Activated CD4-positive, alpha-beta memory T cell treated with anti-CD3 and anti-CD28 coated beads for 36 hours (primary cell): ENCODE results near the gene TBX15. TPM values are rescaled to one million over a fixed set of nuclear protein-coding genes. Genes with fewer than 3 reads are reported as not detected.
A peak's percentile ranks its signal among the peaks of the same experiment; 100 is the strongest.

Experiments
- CTCF ChIA-PET: fragments of 350-600 bp; sonication (Branson Sonifier 250); formaldehyde crosslinking; loops from one replicate; lab custom pipeline; 2021; ENCODE audit warnings: antibody characterized with exemption, inconsistent platforms; lab: Charles Lee
- POLR2A ChIA-PET: fragments of 350-600 bp; sonication (Branson Sonifier 250); formaldehyde crosslinking; loops from one replicate; lab custom pipeline; 2021; ENCODE audit warnings: antibody characterized with exemption; lab: Charles Lee
- DNase-seq: peaks from one replicate; pipeline ENCODE4 v3.0.0-alpha.2; 2020
- H3K27ac Mint-ChIP-seq: one replicate; pipeline ENCODE4 v1.8.0; 2021; ENCODE audit warnings: mixed read lengths
- H3K27me3 Mint-ChIP-seq: one replicate; pipeline ENCODE4 v1.8.0; 2021; ENCODE audit warnings: mixed read lengths
- H3K36me3 Mint-ChIP-seq: one replicate; pipeline ENCODE4 v1.8.0; 2021; ENCODE audit warnings: mixed read lengths
- H3K4me1 Mint-ChIP-seq: one replicate; pipeline ENCODE4 v1.8.0; 2021; ENCODE audit warnings: low read depth, mixed read lengths
- H3K4me3 Mint-ChIP-seq: one replicate; pipeline ENCODE4 v1.8.0; 2021; ENCODE audit warnings: mild to moderate bottlenecking, mixed read lengths
- H3K9me3 Mint-ChIP-seq: one replicate; pipeline ENCODE4 v1.8.0; 2021; ENCODE audit warnings: mixed read lengths
- intact Hi-C: fragments of 100-400 bp; cut with micrococcal nuclease; formaldehyde crosslinking; loops from one replicate; pipeline ENCODE4 v1.15.1; 2023
- total RNA-seq, 2 experiments: library from RNA; stranded (reverse); gene quantifications; one replicate each; pipeline ENCODE4 v1.2.3, GENCODE V29; 2021

Gene TBX15
- total RNA-seq, 2 experiments from 2014 or later: not detected

DNA sequence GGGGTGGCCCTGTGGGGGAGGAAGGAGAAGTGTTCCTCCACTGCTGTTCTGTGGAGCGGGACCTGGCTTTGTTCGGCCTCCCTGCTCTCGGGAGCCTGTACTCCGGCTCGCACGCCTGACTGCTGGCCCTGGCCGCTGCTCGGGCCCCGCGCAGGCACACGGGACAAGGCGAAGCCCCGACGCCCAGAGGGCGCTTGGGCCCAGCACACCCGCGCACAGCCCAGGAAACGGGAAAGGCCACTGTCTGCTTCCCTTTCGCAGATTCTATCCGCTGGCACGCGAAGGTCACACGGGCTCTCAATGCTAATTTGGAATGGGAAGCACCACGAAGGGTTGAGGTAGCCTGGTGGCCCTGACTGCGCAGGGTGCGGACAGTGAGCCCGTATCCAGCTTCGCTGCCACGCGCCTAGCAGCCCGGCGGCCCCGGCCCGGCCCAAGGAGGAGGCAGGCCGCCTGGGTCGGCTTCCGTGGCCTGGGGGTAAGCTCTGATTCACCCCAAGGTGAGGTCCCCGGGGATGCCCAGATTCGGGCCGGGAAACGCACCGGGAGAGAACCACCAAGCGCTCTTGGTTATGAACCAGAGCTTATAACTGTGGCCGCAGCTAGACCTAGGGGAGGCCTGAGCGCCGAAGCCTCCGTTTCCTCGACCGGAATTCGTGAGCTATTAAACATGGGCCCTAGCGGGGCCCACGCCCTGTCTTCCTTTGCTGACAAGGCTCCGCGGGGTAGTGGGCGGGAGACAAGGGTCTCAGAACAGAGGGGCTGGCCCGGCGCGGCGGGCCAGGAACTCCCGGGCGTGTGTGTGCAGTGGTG, 19.7 kb upstream of the TBX15 start:
- H3K27me3 Mint-ChIP-seq: peaks cover 72% of the 10 kb centered on the region
- ChIA-PET CTCF (interaction anchor here (0.6 to 1.8 kb wide), 6 partner anchors 8 to 856 kb away, joined by 3 to 5 read pairs (median 3); no protein-coding TSS in a partner anchor), POLR2A (interaction anchor here (1.2 kb wide), 1 partner anchor 133 kb away, joined by 5 read pairs; the partner anchor contains the start of gene WARS2)
- peaks cover 14% of the 10 kb centered on the region for H3K4me1 Mint-ChIP-seq
- peaks cover 18% of the 10 kb centered on the region for H3K36me3 Mint-ChIP-seq
- no peak overlapping the region for H3K27ac Mint-ChIP-seq
- no peak for DNase-seq
- H3K9me3 Mint-ChIP-seq: peaks cover 16% of the 10 kb centered on the region
- intact Hi-C loops: loop anchor here (2.0 kb wide), 1 partner anchor 25 kb away; no protein-coding TSS in a partner anchor
- peak overlapping the region; percentile 30 for H3K4me3 Mint-ChIP-seq

DNA sequence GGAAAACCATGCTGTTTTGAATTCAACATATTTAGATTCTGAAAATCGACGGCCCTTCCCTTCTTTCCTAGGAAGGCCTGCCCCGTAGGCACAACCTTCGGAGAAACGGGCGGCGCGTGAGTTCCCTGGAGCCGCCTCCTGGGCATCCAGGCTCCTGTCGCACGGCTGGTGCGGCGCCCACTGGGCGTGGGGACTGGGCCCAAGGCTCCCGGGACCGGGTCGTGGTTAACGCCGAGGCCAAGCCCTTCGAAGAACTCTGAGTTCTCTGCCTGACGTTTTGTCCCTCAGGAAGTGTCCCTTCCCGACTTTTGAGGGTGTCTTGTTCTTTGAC, 19.2 kb upstream of the TBX15 start:
- intact Hi-C loops: loop anchor here (2.0 kb wide), 1 partner anchor 25 kb away; no protein-coding TSS in a partner anchor
- Mint-ChIP-seq H3K27ac (no peak overlapping the region), H3K4me1 (peaks cover 15% of the 10 kb centered on the region), H3K36me3 (peaks cover 14% of the 10 kb centered on the region), H3K27me3 (peaks cover 76% of the 10 kb centered on the region), H3K4me3 (no peak overlapping the region), H3K9me3 (peaks cover 15% of the 10 kb centered on the region)
- ChIA-PET CTCF (no interaction called here), POLR2A (no interaction called here)
- no peak for DNase-seq

DNA sequence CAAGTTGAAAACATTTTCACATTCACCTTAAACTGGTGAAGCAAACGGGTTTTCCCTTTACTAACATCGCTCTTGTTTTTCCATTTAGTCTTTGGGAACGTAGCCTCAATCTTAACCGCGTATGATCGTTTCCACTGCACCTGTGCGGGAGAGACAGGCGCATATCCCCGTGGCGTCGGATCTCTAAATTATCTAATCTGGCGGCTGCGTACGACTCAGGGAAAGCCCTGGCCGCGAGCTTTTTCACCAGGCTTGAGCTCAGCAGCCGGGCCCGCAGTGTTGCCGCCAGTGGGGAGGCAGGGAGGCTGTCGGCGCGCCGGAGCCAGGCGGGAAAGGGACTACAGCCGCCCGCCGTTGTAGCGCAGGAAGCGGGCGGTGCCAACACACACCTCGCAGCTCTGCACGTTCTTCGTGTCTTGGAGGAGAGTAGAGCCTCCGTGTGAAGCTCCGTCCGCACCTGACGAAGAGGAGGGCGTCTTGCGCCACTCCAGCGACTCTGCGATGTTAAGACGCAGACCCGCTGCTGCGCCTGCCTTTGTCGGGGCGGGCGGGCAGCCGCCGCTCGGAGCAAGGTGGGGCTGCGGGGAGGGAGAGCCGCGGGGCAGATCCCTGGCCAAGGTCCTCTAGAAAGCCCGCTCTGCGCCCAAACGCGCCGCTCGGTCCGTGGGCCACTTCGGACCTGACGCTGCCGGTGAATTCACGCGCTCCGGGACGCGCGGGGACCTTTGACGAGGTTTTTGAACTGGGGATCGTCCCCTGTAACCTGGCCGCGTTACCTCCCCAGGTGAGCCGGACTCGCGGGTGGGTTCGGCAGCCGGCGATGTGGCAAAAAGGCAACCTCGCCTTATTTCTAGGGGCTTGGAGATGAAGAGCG, 18.5 kb upstream of the TBX15 start:
- Mint-ChIP-seq H3K4me3 (no peak overlapping the region), H3K4me1 (peaks cover 20% of the 10 kb centered on the region), H3K36me3 (peaks cover 10% of the 10 kb centered on the region), H3K27ac (no peak overlapping the region), H3K27me3 (peaks cover 77% of the 10 kb centered on the region), H3K9me3 (peaks cover 11% of the 10 kb centered on the region)
- POLR2A ChIA-PET: no interaction called here
- CTCF ChIA-PET: no interaction called here
- no peak for DNase-seq
- intact Hi-C loops: loop anchor here (2.0 kb wide), 1 partner anchor 24 kb away; no protein-coding TSS in a partner anchor

DNA sequence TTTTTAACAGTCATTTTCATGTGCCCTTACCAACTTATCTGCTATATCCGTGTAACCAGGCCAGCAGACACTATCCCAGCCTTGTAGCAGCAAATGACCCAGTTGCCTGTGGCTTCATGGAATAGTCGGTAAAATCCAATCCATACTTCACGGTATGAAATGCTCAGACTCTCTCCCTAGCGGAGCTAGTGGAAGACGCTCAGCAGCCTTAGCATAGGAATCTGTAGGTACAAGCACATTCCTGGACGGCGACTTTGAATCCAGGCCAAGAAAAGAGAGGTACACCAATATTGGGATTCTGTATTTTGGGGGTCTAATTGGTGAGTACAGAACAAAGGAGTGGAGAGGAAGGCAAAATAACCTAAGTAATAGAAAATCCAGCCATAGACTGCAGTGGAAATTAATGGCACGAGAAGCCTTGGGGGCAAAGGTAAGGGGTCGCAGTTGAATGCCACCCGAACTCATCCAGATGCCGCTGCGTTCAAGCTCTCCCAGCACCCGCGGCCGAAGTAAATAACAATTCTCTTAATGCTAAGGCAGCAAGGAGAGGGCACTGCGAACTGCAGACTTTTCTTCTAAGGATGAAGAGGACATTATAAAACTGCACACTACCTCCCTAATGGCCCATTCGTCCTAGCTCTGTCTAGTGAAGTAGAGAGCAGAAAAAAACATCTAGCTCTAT, 17.7 kb upstream of the TBX15 start:
- Mint-ChIP-seq H3K4me3 (no peak overlapping the region), H3K36me3 (peaks cover 10% of the 10 kb centered on the region), H3K27ac (no peak overlapping the region), H3K4me1 (peaks cover 20% of the 10 kb centered on the region), H3K9me3 (peaks cover 11% of the 10 kb centered on the region), H3K27me3 (peaks cover 78% of the 10 kb centered on the region)
- no peak for DNase-seq
- ChIA-PET CTCF (no interaction called here), POLR2A (no interaction called here)
- intact Hi-C loops: loop anchor here (2.0 kb wide), 1 partner anchor 23 kb away; no protein-coding TSS in a partner anchor

DNA sequence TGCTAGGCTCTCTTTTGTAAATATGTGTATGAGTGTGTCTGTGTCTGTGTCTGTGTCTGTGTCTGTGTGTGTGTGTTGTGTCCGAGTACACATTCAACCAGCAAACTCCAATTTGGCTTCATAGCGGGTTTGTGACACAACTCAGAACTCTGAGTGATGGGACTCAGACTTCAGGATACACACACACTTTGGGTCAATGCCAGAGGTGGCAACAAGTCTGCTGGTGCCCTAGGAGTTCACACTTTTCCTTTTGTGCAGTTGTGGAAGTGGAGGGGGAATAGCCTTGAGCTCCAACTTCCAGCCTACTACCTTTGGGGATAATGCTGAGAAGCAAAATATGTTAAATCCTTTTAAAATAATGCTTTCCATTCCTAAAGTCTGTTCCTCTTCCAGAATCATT, 16.6 kb upstream of the TBX15 start:
- CTCF ChIA-PET: no interaction called here
- Mint-ChIP-seq H3K4me1 (peaks cover 20% of the 10 kb centered on the region), H3K27me3 (peaks cover 77% of the 10 kb centered on the region), H3K9me3 (peaks cover 7% of the 10 kb centered on the region), H3K4me3 (no peak overlapping the region), H3K36me3 (peaks cover 8% of the 10 kb centered on the region), H3K27ac (no peak overlapping the region)
- POLR2A ChIA-PET: no interaction called here
- intact Hi-C loops: no loop called here
- no peak for DNase-seq

DNA sequence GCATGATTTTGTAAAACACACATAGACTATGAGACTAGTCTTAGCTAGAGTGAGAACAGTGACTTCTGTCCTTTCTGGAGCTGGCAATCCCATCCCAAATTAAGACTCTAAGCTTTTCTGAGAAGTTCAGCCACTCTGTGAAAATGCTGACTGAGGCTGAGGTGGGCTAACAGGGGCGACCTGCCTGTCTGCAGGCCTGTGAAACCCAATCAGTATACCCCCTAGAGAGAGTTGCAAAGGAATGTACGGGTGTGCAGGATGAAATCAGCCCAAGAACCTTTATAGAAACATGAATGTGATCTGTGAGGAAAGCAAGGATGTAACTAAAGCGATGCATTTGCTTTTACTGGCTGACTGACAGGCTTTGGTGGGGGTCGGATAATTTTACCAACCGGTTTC, 16.0 kb upstream of the TBX15 start:
- H3K4me3 Mint-ChIP-seq: no peak overlapping the region
- ChIA-PET CTCF (no interaction called here), POLR2A (no interaction called here)
- H3K4me1 Mint-ChIP-seq: peaks cover 20% of the 10 kb centered on the region
- intact Hi-C loops: no loop called here
- H3K9me3 Mint-ChIP-seq: peaks cover 7% of the 10 kb centered on the region
- H3K27me3 Mint-ChIP-seq: peaks cover 79% of the 10 kb centered on the region
- H3K36me3 Mint-ChIP-seq: peaks cover 6% of the 10 kb centered on the region
- no peak for DNase-seq
- no peak overlapping the region for H3K27ac Mint-ChIP-seq

DNA sequence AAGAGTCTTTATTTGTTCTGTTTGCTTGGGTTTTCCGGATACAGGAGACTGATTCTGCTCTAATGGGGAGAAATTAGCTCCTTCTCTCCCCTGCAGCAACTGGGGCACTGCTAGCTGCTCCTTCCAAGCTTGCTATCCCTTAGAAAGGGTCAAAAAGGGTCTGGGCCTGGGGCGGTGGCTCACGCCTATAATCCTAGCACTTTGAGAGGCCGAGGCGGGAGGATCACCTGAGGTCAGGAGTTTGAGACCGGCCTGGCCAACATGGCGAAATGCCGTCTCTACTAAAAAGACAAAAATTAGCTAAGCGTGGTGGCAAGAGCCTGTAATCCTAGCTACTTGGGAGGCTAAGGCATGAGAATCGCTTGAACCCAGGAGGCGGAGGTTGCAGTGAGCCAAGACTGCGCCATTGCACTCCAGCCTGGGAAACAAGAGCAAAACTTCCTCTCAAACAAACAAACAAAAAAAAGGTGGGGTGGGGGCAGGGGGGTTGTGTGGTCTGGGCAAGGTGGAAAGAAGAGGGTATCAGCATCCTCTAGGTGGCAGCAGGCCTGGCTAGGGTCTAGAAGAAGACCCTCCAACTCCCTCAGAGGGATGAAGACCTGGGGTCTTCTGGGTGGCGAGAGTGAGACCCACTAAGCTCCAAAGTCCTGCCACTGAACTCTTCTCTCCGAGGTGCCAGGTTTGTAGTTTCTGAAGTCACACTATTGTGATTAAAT, 15.4 kb upstream of the TBX15 start:
- ChIA-PET POLR2A (no interaction called here), CTCF (no interaction called here)
- Mint-ChIP-seq H3K27me3 (peaks cover 79% of the 10 kb centered on the region), H3K4me3 (no peak overlapping the region), H3K4me1 (peaks cover 15% of the 10 kb centered on the region), H3K9me3 (peaks cover 7% of the 10 kb centered on the region), H3K27ac (no peak overlapping the region), H3K36me3 (peaks cover 5% of the 10 kb centered on the region)
- intact Hi-C loops: no loop called here
- no peak for DNase-seq

DNA sequence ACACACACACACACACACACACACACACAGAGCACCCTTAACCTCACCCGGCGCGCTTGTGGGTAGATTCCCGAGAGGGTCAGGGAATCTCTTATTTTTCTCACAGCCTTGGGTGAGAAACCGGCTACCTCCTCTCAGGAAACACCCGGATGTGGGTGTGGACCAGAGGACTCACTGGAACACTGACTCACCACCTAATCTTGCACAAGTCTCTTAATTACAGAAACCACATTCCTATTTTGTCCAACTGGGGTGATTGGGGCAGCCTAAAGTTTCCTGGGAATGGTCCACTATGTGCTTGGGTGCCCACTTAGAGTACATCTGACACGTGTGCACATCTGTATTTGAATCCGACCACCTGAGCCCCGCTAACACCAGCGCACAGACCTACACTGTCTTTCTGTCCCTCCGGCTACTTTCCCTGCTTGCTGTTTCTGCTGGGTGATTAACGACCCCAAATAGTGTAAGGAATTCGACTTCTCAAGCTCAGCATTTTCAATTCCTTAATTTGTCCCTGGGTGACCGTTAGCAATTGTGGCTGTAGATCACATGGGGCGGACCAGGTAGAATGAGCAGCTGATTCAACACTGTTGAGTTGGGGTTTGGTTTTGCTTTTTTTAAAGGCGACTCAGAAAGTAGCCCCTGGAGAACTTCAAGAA, 14.0 kb upstream of the TBX15 start:
- DNase-seq: no peak
- Mint-ChIP-seq H3K27me3 (peaks cover 79% of the 10 kb centered on the region), H3K4me1 (peaks cover 9% of the 10 kb centered on the region), H3K36me3 (peaks cover 3% of the 10 kb centered on the region), H3K4me3 (no peak overlapping the region), H3K9me3 (peaks cover 7% of the 10 kb centered on the region), H3K27ac (no peak overlapping the region)
- intact Hi-C loops: no loop called here
- ChIA-PET CTCF (no interaction called here), POLR2A (no interaction called here)

DNA sequence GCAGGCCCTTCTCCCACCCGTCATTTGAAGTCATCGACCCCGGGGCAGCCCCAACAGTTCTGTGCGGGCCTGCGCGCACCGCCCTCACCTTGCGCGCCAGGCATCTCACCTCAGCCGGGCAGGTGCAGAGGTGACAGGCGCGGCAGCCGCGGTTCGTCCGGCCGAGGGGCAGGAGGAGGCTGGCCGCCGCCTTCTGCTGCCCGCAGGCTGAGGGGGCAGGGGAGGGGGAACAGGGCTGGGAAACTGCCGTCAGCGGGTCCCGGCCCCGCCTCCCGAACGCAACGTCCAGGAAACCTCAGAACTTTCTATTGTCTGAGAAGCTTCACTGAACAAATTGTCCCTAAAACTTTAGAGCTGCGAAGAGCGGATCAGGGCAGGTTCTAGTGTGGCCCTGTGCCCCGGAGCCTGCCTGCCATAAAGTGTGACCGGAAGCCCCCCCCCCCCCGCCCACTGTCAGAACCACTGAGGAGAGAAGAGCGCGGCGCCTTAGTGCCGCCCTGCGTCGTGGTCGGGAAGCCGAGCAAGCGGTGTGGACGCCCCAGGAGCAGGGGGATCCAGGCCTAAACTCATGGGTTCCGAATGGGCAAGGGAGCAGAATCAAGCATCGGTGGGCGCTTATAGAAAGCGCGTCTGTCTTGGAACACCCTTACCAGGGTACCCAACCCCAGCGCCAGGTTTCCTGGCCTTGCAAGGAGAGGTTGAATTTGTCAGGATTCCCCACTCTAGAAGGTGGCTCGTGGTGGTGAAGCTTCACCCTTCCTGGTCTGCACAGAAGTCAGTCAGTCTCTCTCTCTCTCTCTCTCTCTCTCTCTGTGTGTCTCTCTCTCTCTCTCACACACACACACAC, 13.3 kb upstream of the TBX15 start:
- Mint-ChIP-seq H3K9me3 (peaks cover 5% of the 10 kb centered on the region), H3K27me3 (peaks cover 78% of the 10 kb centered on the region), H3K4me3 (no peak overlapping the region), H3K27ac (no peak overlapping the region), H3K36me3 (peaks cover 1% of the 10 kb centered on the region), H3K4me1 (peaks cover 8% of the 10 kb centered on the region)
- ChIA-PET CTCF (no interaction called here), POLR2A (no interaction called here)
- DNase-seq: no peak
- intact Hi-C loops: loop anchor here (2.0 kb wide), 1 partner anchor 17 kb away; no protein-coding TSS in a partner anchor

DNA sequence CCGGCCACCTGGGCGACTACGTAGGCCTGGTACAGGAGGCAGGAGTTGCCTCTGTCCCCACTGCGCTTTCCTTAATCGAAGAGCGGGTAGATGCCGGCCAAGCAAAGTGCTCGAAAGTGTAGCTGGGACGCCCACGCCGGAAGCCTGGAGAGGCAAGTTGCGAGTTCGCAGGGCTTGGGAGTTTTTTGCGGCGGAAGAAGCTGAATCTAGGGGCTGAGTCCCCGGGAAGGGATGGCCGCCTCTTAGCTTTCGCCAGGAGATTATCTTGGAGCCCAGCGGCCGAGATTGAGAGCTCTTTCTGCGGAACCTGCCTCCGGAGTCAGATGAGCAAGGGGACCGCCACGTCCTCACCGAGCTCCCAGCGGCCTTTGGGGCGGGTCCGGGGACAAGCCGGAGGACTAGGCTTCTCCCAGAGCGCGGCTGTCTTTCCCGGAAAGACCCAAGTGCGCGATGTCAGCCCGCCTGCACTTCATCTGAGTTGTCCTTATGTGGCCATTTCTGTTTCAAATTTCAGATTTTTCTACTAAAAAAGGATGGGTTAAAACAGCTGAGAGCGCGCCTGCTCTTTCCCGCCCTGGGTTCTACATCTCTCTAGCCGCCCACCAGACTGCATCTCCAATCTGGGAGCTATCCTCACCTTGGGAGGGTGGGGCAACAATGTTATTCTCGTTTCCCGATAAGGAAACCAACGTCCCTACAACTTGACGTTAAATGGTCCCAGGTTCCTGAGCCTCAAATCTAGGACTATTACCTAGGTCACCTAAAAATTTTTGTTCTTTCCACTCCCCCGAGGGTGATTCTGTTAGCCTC, 12.4 kb upstream of the TBX15 start:
- DNase-seq: no peak
- POLR2A ChIA-PET: no interaction called here
- no peaks in the 10 kb centered on the region for H3K36me3 Mint-ChIP-seq
- CTCF ChIA-PET: interaction anchor here (1.0 kb wide), 1 partner anchor 8 kb away, joined by 5 read pairs; no protein-coding TSS in a partner anchor
- no peak overlapping the region for H3K27ac Mint-ChIP-seq
- peaks cover 6% of the 10 kb centered on the region for H3K4me1 Mint-ChIP-seq
- H3K4me3 Mint-ChIP-seq: peak overlapping the region; percentile 12
- peaks cover 77% of the 10 kb centered on the region for H3K27me3 Mint-ChIP-seq
- H3K9me3 Mint-ChIP-seq: no peaks in the 10 kb centered on the region
- intact Hi-C loops: loop anchor here (2.0 kb wide), 1 partner anchor 16 kb away; no protein-coding TSS in a partner anchor
